Measurements from ENCODE around the gene AKR7A2. TPM values are rescaled to one million over a fixed set of nuclear protein-coding genes. Genes with fewer than 3 reads are reported as not detected.

AKR7A2 gene
- total and polyA plus RNA-seq, 9 of the 15 experiments (the other 6 are each of a cell fraction or from before 2014, with no cell fraction given), result 2.0 to 78.4 (median 49.4) TPM

DNA sequence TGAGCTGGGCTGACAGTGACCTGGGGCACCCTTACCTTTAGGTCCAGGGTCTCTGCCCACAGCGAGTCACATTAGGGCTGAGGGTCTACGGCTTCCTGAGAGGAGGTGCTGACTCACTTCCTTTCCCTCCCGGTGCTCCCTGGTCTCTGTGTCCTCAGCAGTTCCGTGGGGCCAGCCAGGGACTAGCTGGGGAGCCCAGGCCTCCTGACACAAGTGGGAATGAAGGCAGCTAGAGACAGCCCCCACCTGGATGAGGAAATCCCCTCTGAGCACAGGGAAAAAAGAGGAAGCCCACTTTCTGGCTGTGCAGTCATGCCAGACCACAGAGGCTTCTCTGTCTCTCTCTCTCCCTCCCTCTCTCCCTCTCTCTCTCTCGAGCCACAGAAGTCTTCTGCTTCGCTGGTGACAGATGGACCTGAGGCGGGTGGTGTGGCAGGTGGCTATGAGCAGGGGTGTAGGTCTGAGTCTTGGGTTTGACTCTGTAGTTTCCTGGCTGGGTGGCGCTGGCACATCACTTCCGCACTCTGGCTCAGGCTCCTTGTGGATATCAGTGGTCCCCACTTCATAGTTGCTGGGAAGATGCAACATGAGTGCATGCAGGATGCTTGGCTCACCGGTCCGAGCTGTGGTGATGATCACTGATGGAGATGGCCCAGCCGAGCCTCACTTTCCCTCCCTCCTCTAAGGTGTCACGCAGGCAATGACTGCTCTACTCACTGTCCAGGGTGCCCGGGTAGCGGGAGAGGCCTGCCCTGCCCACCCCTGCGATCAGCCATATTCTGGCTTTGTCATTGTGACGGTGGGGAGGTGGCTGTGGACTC, 3.6 kb upstream of the AKR7A2 start (continued):
- TF ChIP-seq, protein P1, sequence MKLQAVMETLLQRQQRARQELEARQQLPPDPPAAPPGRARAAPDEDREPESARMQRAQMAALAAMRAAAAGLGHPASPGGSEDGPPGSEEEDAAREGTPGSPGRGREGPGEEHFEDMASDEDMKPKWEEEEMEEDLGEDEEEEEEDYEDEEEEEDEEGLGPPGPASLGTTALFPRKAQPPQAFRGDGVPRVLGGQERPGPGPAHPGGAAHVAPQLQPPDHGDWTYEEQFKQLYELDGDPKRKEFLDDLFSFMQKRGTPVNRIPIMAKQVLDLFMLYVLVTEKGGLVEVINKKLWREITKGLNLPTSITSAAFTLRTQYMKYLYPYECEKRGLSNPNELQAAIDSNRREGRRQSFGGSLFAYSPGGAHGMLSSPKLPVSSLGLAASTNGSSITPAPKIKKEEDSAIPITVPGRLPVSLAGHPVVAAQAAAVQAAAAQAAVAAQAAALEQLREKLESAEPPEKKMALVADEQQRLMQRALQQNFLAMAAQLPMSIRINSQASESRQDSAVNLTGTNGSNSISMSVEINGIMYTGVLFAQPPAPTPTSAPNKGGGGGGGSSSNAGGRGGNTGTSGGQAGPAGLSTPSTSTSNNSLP (IDR thresholded peaks at IDR 0.05; ENCODE audit: borderline replicate concordance, low read depth, low read length), result no peak
- TF ChIP-seq ZNF12 (CRISPR knock-in tag; IDR thresholded peaks at IDR 0.05) (0 out of 2 replicates have a peak, but pooled peaks have one; percentile 34), HDAC1 (IDR thresholded peaks at IDR 0.05) (no peak), MAFK (IDR thresholded peaks at IDR 0.05; ENCODE audit: low read length) (0 out of 2 replicates have a peak, but pooled peaks have one; percentile 28), C11orf30 (IDR thresholded peaks at IDR 0.05; ENCODE audit: low read depth) (peak; percentile 86), TSC22D4 (tag; IDR thresholded peaks at IDR 0.05) (no peak), MEIS2 (IDR thresholded peaks at IDR 0.05; ENCODE audit: partially characterized antibody) (no peak), BRD4 (IDR thresholded peaks at IDR 0.05) (no peak), SMARCA4 (IDR thresholded peaks at IDR 0.05) (peak; percentile 74), POLR2A (conservative IDR thresholded peaks at IDR 0.05) (peak; percentile 41; the same call in 1 of the 2 replicates), POLR2B (IDR thresholded peaks at IDR 0.05; ENCODE audit: low read depth, partially characterized antibody) (no peak), SPI1 (IDR thresholded peaks at IDR 0.05; ENCODE audit: borderline replicate concordance, low read depth, low read length) (peak; percentile 94), MTF1 (CRISPR knock-in tag; IDR thresholded peaks at IDR 0.05; ENCODE audit: borderline replicate concordance) (no peak), ZNF212 (CRISPR knock-in tag; IDR thresholded peaks at IDR 0.05) (no peak), CCAR2 (IDR thresholded peaks at IDR 0.05; ENCODE audit: low read depth, low read length) (no peak), HMG20B (CRISPR knock-in tag; IDR thresholded peaks at IDR 0.05) (no peak)
- TF ChIP-seq, protein P2, sequence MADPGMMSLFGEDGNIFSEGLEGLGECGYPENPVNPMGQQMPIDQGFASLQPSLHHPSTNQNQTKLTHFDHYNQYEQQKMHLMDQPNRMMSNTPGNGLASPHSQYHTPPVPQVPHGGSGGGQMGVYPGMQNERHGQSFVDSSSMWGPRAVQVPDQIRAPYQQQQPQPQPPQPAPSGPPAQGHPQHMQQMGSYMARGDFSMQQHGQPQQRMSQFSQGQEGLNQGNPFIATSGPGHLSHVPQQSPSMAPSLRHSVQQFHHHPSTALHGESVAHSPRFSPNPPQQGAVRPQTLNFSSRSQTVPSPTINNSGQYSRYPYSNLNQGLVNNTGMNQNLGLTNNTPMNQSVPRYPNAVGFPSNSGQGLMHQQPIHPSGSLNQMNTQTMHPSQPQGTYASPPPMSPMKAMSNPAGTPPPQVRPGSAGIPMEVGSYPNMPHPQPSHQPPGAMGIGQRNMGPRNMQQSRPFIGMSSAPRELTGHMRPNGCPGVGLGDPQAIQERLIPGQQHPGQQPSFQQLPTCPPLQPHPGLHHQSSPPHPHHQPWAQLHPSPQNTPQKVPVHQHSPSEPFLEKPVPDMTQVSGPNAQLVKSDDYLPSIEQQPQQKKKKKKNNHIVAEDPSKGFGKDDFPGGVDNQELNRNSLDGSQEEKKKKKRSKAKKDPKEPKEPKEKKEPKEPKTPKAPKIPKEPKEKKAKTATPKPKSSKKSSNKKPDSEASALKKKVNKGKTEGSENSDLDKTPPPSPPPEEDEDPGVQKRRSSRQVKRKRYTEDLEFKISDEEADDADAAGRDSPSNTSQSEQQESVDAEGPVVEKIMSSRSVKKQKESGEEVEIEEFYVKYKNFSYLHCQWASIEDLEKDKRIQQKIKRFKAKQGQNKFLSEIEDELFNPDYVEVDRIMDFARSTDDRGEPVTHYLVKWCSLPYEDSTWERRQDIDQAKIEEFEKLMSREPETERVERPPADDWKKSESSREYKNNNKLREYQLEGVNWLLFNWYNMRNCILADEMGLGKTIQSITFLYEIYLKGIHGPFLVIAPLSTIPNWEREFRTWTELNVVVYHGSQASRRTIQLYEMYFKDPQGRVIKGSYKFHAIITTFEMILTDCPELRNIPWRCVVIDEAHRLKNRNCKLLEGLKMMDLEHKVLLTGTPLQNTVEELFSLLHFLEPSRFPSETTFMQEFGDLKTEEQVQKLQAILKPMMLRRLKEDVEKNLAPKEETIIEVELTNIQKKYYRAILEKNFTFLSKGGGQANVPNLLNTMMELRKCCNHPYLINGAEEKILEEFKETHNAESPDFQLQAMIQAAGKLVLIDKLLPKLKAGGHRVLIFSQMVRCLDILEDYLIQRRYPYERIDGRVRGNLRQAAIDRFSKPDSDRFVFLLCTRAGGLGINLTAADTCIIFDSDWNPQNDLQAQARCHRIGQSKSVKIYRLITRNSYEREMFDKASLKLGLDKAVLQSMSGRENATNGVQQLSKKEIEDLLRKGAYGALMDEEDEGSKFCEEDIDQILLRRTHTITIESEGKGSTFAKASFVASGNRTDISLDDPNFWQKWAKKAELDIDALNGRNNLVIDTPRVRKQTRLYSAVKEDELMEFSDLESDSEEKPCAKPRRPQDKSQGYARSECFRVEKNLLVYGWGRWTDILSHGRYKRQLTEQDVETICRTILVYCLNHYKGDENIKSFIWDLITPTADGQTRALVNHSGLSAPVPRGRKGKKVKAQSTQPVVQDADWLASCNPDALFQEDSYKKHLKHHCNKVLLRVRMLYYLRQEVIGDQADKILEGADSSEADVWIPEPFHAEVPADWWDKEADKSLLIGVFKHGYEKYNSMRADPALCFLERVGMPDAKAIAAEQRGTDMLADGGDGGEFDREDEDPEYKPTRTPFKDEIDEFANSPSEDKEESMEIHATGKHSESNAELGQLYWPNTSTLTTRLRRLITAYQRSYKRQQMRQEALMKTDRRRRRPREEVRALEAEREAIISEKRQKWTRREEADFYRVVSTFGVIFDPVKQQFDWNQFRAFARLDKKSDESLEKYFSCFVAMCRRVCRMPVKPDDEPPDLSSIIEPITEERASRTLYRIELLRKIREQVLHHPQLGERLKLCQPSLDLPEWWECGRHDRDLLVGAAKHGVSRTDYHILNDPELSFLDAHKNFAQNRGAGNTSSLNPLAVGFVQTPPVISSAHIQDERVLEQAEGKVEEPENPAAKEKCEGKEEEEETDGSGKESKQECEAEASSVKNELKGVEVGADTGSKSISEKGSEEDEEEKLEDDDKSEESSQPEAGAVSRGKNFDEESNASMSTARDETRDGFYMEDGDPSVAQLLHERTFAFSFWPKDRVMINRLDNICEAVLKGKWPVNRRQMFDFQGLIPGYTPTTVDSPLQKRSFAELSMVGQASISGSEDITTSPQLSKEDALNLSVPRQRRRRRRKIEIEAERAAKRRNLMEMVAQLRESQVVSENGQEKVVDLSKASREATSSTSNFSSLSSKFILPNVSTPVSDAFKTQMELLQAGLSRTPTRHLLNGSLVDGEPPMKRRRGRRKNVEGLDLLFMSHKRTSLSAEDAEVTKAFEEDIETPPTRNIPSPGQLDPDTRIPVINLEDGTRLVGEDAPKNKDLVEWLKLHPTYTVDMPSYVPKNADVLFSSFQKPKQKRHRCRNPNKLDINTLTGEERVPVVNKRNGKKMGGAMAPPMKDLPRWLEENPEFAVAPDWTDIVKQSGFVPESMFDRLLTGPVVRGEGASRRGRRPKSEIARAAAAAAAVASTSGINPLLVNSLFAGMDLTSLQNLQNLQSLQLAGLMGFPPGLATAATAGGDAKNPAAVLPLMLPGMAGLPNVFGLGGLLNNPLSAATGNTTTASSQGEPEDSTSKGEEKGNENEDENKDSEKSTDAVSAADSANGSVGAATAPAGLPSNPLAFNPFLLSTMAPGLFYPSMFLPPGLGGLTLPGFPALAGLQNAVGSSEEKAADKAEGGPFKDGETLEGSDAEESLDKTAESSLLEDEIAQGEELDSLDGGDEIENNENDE (IDR thresholded peaks at IDR 0.05; ENCODE audit: low read depth, low read length), result no peak

All from K562 (cell line).